ENCODE results near the gene TRAPPC12. TPM values are rescaled to one million over a fixed set of nuclear protein-coding genes. Genes with fewer than 3 reads are reported as not detected.

TRAPPC12 gene
- total and polyA plus RNA-seq, 12 donors, result 71.9 to 256 (median 89.6) TPM

DNA sequence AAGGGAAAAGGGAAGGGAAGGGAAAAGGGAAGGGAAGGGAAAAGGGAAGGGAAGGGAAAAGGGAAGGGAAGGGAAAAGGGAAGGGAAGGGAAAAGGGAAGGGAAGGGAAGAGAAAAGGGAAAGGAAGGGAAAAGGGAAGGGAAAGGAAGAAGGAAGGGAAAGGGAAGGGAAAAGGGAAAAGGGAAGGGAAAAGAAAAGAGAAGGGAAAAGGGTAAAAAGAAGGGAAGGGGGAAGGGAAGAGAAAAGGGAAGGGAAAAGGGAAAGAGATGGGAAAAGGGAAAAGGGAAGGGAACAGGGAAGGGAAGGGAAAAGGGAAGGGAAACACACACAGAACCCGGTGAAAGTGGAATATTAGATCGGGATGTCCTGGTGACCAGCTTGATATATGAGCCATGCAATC, 42.6 kb upstream of the TRAPPC12 start:
- H3K27ac ChIP-seq, result no peak overlapping the region
- H3K9me3 ChIP-seq, result no peaks in the 10 kb centered on the region
- H3K27me3 ChIP-seq, result no peaks in the 10 kb centered on the region
- no peak for ATAC-seq
- TF ChIP-seq, protein P1, sequence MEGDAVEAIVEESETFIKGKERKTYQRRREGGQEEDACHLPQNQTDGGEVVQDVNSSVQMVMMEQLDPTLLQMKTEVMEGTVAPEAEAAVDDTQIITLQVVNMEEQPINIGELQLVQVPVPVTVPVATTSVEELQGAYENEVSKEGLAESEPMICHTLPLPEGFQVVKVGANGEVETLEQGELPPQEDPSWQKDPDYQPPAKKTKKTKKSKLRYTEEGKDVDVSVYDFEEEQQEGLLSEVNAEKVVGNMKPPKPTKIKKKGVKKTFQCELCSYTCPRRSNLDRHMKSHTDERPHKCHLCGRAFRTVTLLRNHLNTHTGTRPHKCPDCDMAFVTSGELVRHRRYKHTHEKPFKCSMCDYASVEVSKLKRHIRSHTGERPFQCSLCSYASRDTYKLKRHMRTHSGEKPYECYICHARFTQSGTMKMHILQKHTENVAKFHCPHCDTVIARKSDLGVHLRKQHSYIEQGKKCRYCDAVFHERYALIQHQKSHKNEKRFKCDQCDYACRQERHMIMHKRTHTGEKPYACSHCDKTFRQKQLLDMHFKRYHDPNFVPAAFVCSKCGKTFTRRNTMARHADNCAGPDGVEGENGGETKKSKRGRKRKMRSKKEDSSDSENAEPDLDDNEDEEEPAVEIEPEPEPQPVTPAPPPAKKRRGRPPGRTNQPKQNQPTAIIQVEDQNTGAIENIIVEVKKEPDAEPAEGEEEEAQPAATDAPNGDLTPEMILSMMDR (IDR thresholded peaks at IDR 0.05), result no peak
- H3K4me3 ChIP-seq, result no peak overlapping the region
- peaks cover 0 to 4% (median 0%) of the 10 kb centered on the region in 9 donors for H3K4me1 ChIP-seq
- DNase-seq, result no peak
- H3K36me3 ChIP-seq, result peaks cover 0 to 50% (median 0%) of the 10 kb centered on the region in 9 donors
- 96 to 100% methylated on average over 2 of the region's 2 CpGs for WGBS, 2 donors
- intact Hi-C loops (cut with DNase I), result no loop called here

DNA sequence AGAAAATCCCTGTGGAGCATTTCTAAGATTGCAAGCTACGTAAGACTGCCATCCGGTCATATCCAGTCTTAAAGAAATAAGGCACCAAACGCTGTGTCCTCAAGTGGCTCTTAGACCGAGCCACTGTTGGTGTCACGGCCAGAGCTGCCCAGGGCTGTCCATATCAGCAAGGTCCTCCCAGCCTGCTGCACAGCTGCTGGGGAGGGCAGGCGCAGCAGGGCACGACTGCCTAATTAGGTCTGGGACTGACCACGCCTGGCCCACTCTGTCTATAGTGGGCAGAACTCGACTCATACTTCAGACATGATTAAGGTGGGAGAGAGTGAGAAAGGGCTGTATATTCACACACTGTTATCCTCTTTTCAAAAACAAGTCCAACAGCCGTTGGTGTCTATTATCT, 41.2 kb upstream of the TRAPPC12 start:
- peaks cover 0 to 38% (median 0%) of the 10 kb centered on the region in 9 donors for H3K36me3 ChIP-seq
- peaks cover 0 to 4% (median 0%) of the 10 kb centered on the region in 9 donors for H3K4me1 ChIP-seq

DNA sequence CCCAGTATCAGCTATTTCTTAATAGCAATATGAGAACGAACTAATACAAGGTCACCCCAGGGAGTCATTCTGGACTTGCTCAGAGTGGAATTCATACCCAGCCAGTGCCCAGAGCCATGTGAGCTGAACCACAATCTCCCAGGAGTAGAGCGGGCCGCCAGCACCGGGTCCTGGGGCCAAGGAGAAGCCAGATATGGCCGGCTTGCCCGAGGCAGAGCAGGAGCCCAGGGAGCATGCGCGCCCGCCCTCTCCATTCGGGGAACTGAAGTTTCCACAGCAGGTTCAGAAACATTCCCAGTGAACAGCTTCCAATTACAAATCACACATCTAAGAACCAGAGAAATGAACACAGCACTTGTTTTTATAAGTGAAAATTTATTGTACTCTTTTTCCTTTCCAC, 39.4 kb upstream of the TRAPPC12 start:
- DNase-seq (no peak), ATAC-seq (peak in 4 of 8 donors; percentile 22 to 62 (median 39))
- Histone ChIP-seq H3K27ac (peak overlapping the region in 1 of 10 donors; percentile 41), H3K4me3 (no peak overlapping the region), H3K27me3 (no peaks in the 10 kb centered on the region), H3K36me3 (peaks cover 0 to 20% (median 0%) of the 10 kb centered on the region in 9 donors), H3K9me3 (no peaks in the 10 kb centered on the region), H3K4me1 (peaks cover 0 to 5% (median 0%) of the 10 kb centered on the region in 9 donors)
- TF ChIP-seq, protein P1 (IDR thresholded peaks at IDR 0.05), result no peak
- intact Hi-C loops (cut with DNase I), result no loop called here
- WGBS, 2 donors, result 95 to 98% methylated on average over 10 of the region's 10 CpGs

More for the DNA sequence above, 41.2 kb upstream of the TRAPPC12 start:
- H3K4me3 ChIP-seq, result no peak overlapping the region
- TF ChIP-seq, protein P1 (IDR thresholded peaks at IDR 0.05), result no peak
- no peak for DNase-seq
- intact Hi-C loops (cut with DNase I), result no loop called here
- no peak overlapping the region for H3K27ac ChIP-seq
- no peaks in the 10 kb centered on the region for H3K9me3 ChIP-seq
- H3K27me3 ChIP-seq, result no peaks in the 10 kb centered on the region
- WGBS, 2 donors, result 84 to 87% methylated on average over 10 of the region's 10 CpGs
- no peak for ATAC-seq

DNA sequence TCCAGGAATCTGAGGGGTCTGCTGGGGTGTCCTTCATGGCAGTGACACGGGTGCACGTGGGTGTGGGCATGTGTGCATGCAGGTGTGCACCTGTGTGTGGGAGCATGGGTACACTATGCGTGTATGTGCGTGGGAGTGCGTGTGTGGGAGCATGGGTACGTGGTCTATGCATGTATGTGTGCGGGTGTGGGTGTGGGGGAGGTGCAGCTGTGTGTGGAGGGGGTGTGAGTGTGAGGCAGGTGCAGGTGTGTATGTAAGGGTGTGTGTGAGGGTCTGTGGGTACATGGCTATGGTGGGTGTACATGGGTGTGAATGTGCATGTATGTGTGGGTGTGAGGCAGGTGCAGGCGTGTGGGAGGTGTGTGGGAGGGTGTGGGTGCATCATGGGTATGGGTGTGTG, 38.2 kb upstream of the TRAPPC12 start:
- WGBS, 2 donors, result 96 to 99% methylated on average over 8 of the region's 8 CpGs
- Histone ChIP-seq H3K27me3 (no peaks in the 10 kb centered on the region), H3K4me1 (peaks cover 0 to 5% (median 0%) of the 10 kb centered on the region in 9 donors), H3K9me3 (no peaks in the 10 kb centered on the region), H3K36me3 (peaks cover 0 to 15% (median 0%) of the 10 kb centered on the region in 9 donors), H3K4me3 (no peak overlapping the region), H3K27ac (no peak overlapping the region)
- DNase-seq (no peak), ATAC-seq (peak in 2 of 8 donors; percentile 21 to 47)
- intact Hi-C loops (cut with DNase I), result no loop called here
- TF ChIP-seq, protein P1 (IDR thresholded peaks at IDR 0.05), result no peak

All from heart right ventricle (tissue), 16 donors.